Measurements from ENCODE around the gene APOLD1. TPM values are rescaled to one million over a fixed set of nuclear protein-coding genes. Genes with fewer than 3 reads are reported as not detected.

Gene APOLD1
- total and polyA plus RNA-seq, 2 of the 8 experiments (the other 6 are each of a cell fraction or from before 2014, with no cell fraction given) = 0.12 to 0.71 TPM

DNA sequence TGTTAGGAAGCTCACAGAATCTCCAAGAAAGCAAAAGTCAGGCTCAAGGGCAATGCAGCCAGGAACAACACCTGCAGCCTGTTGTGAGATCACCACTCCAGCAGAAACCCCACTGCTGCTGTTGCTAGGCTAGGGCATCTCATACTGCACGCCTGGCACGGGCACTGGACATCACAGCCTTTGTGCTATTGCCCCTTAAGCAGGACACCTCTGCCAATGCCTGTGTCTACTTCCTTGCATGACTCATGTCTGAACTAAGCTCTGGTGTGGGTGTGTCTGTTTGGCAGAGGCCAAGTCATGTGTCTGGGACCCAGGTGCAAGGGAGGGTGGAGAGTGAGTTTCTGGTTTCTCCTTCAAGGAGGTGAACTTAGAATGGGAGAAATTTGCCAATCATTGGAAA is 17.7 kb downstream of the APOLD1 start:
- WGBS, 2 experiments (ENCODE audit: extremely low coverage in 1 of 2, insufficient coverage in 1 of 2, insufficient read length in 1 of 2, insufficient replicate concordance in 2 of 2, low coverage in 1 of 2, low lambda C conversion rate in 2 of 2, missing lambda C conversion rate in 1 of 2) = 88% methylated on average over 2 of the region's 2 CpGs; no CpG with 5 or more reads in 1 of the 2 experiments
- POLR2A ChIA-PET (ENCODE audit: partially characterized antibody) = interaction anchor here (0.6 kb wide), 1 partner anchor 15 kb away, joined by 4 read pairs; no protein-coding TSS in a partner anchor
- TF ChIP-seq ASH2L (IDR thresholded peaks at IDR 0.05; ENCODE audit: low read length) (no peak), GTF2F1 (IDR thresholded peaks at IDR 0.05; ENCODE audit: borderline replicate concordance, low read depth, low read length) (no peak), EZH2 (IDR thresholded peaks at IDR 0.05; ENCODE audit: low read depth, low read length, severe bottlenecking) (no peak), FOSL1 (IDR thresholded peaks at IDR 0.05; ENCODE audit: insufficient read depth, low read depth, low read length) (no peak), RAD21 (IDR thresholded peaks at IDR 0.05 in 1 of 2, conservative IDR thresholded peaks at IDR 0.05 in 1 of 2; ENCODE audit: low read depth in 2 of 2, low read length in 2 of 2) (no peak), KDM1A (IDR thresholded peaks at IDR 0.05; ENCODE audit: borderline replicate concordance, low read length) (no peak), NANOG (IDR thresholded peaks at IDR 0.05; ENCODE audit: insufficient read depth, low read depth, low read length, poor library complexity, severe bottlenecking) (no peak), RNF2 (IDR thresholded peaks at IDR 0.05; ENCODE audit: borderline replicate concordance, low read depth, low read length, missing control alignments, poor library complexity, severe bottlenecking) (no peak)
- TF ChIP-seq, protein P1, sequence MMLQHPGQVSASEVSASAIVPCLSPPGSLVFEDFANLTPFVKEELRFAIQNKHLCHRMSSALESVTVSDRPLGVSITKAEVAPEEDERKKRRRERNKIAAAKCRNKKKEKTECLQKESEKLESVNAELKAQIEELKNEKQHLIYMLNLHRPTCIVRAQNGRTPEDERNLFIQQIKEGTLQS (IDR thresholded peaks at IDR 0.05; ENCODE audit: insufficient read depth, low read depth, low read length) = no peak

More for the DNA sequence above, 17.7 kb downstream of the APOLD1 start:
- Histone ChIP-seq H4K91ac (replicated peaks; ENCODE audit: insufficient read length, low read length) (no peak overlapping the region), H4K8ac (ENCODE audit: extremely low read depth, insufficient read depth, low read length) (peak overlapping the region; percentile 92; the same call in 1 of the 2 replicates), H3K56ac (replicated peaks; ENCODE audit: insufficient read length, low read depth, low read length) (no peak overlapping the region), H2AFZ (ENCODE audit: low read length) (no peak overlapping the region), H3K4ac (replicated peaks; ENCODE audit: insufficient read length, low read depth, low read length) (no peak overlapping the region), H3K36me3 (ENCODE audit: control insufficient read depth in 2 of 4, insufficient read depth in 4 of 4, low read length in 3 of 4) (no peaks in the 10 kb centered on the region), H3K27me3 (replicated peaks in 1 of 4; ENCODE audit: control insufficient read depth in 3 of 4, extremely low read depth in 1 of 4, insufficient read depth in 3 of 4, low read length in 3 of 4) (no peaks in the 10 kb centered on the region), H2BK15ac (ENCODE audit: low read length) (0 out of 2 replicates have a peak overlapping the region, but pooled peaks have one; percentile 81), H2AK5ac (ENCODE audit: low read depth, low read length) (no peak overlapping the region), H3K23ac (ENCODE audit: insufficient read length) (no peak overlapping the region), H3K4me2 (ENCODE audit: insufficient read depth in 1 of 2, low read depth in 2 of 2, low read length in 2 of 2) (no peak overlapping the region), H3K79me1 (ENCODE audit: low read depth, low read length) (no peaks in the 10 kb centered on the region), H3K79me2 (ENCODE audit: control insufficient read depth in 1 of 2, insufficient read depth in 2 of 2, low read length in 2 of 2) (no peaks in the 10 kb centered on the region), H3K9ac (replicated peaks in 1 of 4; ENCODE audit: extremely low read depth in 1 of 4, low read depth in 3 of 4, low read length in 3 of 4) (no peak overlapping the region), H2BK20ac (ENCODE audit: low read length) (no peak overlapping the region), H3K14ac (ENCODE audit: insufficient read length) (no peak overlapping the region), H2BK120ac (replicated peaks; ENCODE audit: low read depth, low read length) (no peak overlapping the region), H4K5ac (ENCODE audit: insufficient read length, low read depth, low read length) (no peak overlapping the region), H2BK12ac (ENCODE audit: low read depth, low read length) (no peak overlapping the region), H3K23me2 (ENCODE audit: low read depth, low read length) (no peaks in the 10 kb centered on the region), H4K20me1 (replicated peaks in 1 of 2; ENCODE audit: control insufficient read depth in 1 of 2, insufficient read depth in 2 of 2, low read length in 2 of 2) (no peaks in the 10 kb centered on the region), H3K4me3 (ENCODE audit: extremely low read depth in 1 of 4, insufficient read depth in 2 of 4, low read depth in 3 of 4, low read length in 4 of 4) (no peak overlapping the region), H3K9me3 (ENCODE audit: insufficient read depth in 2 of 2, low read depth in 1 of 2, low read length in 1 of 2) (no peaks in the 10 kb centered on the region), H3K4me1 (replicated peaks in 1 of 4; ENCODE audit: control insufficient read depth in 3 of 4, insufficient read depth in 4 of 4, low read length in 3 of 4) (no peaks in the 10 kb centered on the region), H3K18ac (ENCODE audit: extremely low read depth, low read length) (no peak overlapping the region), H2BK5ac (ENCODE audit: low read depth, low read length) (no peak overlapping the region), H3K27ac (ENCODE audit: low read depth, low read length) (no peak overlapping the region)
- DNase-seq (ENCODE audit: low read depth in 1 of 2, low spot score in 2 of 2) = no peak
- CTCF ChIA-PET (ENCODE audit: partially characterized antibody) = interaction anchor here (0.6 to 3.0 kb wide), 6 partner anchors 10 to 1349 kb away, joined by 3 to 21 read pairs (median 4); partner anchors contain the start of gene DDX47
- no peak for FAIRE-seq

Measured in H1 (cell line).